GM12878 (cell line): Measurements from ENCODE around the gene WTAP. TPM values are rescaled to one million over a fixed set of nuclear protein-coding genes. Genes with fewer than 3 reads are reported as not detected.

Experiments used
- ATAC-seq: fragments of 200-7000 bp; cut with Tn5 transposase; 3 replicates; pipeline ENCODE4 v1.9.1; 2020; ENCODE audit warnings: mild to moderate bottlenecking, moderate library complexity
- BruUV-seq: library from RNA; stranded (reverse); fragments of 400-500 nt; replicated peaks from 2 replicates; lab custom pipeline; 2021; lab: Mats Ljungman, UMichigan
- CTCF ChIA-PET: fragments of 300-600 bp; sonication (Branson Sonifier 250); formaldehyde crosslinking; extraction: SDS; loops from one replicate; lab custom pipeline; 2021; ENCODE audit warnings: inconsistent platforms; lab: Yijun Ruan, JAX
- POLR2A ChIA-PET: fragments of 350-600 bp; formaldehyde crosslinking; extraction: SDS; loops from one replicate; lab custom pipeline; 2021; ENCODE audit warnings: inconsistent platforms; lab: Charles Lee
- RAD21 ChIA-PET: fragments of 300-600 bp; sonication (Branson Sonifier 250); formaldehyde crosslinking; loops from one replicate; lab custom pipeline; 2023; ENCODE audit warnings: antibody characterized with exemption; ENCODE audit not compliant: unreplicated experiment; lab: Charles Lee
- SMC1A ChIA-PET: fragments of 300-600 bp; sonication (Branson Sonifier 250); formaldehyde crosslinking; loops from one replicate; lab custom pipeline; 2023; ENCODE audit not compliant: unreplicated experiment, uncharacterized antibody; lab: Charles Lee
- DNase-seq: peaks from one replicate; pipeline ENCODE4 v3.0.0-alpha.2; 2011; ENCODE audit warnings: low read depth, low spot score
- FAIRE-seq: peaks from 3 replicates; lab custom pipeline; 2011; peaks lifted over from hg19 to GRCh38; lab: Jason Lieb, UNC
- H2AFZ ChIP-seq: 2 replicates; pipeline ENCODE4 v1.6.0; 2011; ENCODE audit warnings: low read depth, low read length, control low read depth; ENCODE audit not compliant: control insufficient read depth
- H3K27ac ChIP-seq: 2 replicates; pipeline ENCODE4 v1.5.1; 2011; ENCODE audit warnings: control low read depth; ENCODE audit not compliant: control insufficient read depth, insufficient read depth
- H3K27me3 ChIP-seq, 2 experiments: replicated peaks in 1 of 2; 2 replicates each; pipeline versions ENCODE4 v1.6.0 to v1.6.1; 2011; ENCODE audit warnings: low read length in 1 of 2; ENCODE audit not compliant: control insufficient read depth in 2 of 2, insufficient read depth in 2 of 2
- H3K36me3 ChIP-seq, 2 experiments: 2 replicates each; pipeline ENCODE4 v1.5.1; 2011; ENCODE audit warnings: low read length in 1 of 2; ENCODE audit not compliant: control insufficient read depth in 2 of 2, insufficient read depth in 2 of 2
- H3K4me1 ChIP-seq: 2 replicates; pipeline ENCODE4 v1.6.1; 2011; ENCODE audit warnings: mild to moderate bottlenecking, low read length, moderate library complexity, mixed read lengths; ENCODE audit not compliant: control insufficient read depth, insufficient read depth
- H3K4me2 ChIP-seq: 2 replicates; pipeline ENCODE4 v1.6.0; 2011; ENCODE audit warnings: control low read depth; ENCODE audit not compliant: control insufficient read depth, insufficient read depth
- H3K4me3 ChIP-seq: fragments of 200-600 bp; sonication (generic); 2 replicates; pipeline ENCODE4 v1.5.1; 2016
- H3K79me2 ChIP-seq: 2 replicates; pipeline ENCODE4 v1.6.0; 2011; ENCODE audit warnings: low read length; ENCODE audit not compliant: control insufficient read depth, insufficient read depth
- H3K9ac ChIP-seq: 2 replicates; pipeline ENCODE4 v1.8.0; 2011; ENCODE audit warnings: low read length, control low read depth, mixed read lengths; ENCODE audit not compliant: control insufficient read depth, insufficient read depth
- H3K9me3 ChIP-seq: replicated peaks from 3 replicates; pipeline ENCODE4 v1.5.1; 2011; ENCODE audit warnings: mild to moderate bottlenecking, low read length; ENCODE audit not compliant: control insufficient read depth, insufficient read depth
- H4K20me1 ChIP-seq: 2 replicates; pipeline ENCODE4 v1.6.0; 2011; ENCODE audit not compliant: control insufficient read depth, insufficient read depth
- ETV6 ChIP-seq, 2 experiments: fragments of 450-650 bp in 1 of 2; IDR thresholded peaks in 1 of 2; conservative IDR thresholded peaks in 1 of 2; 2 replicates each; pipeline ENCODE4 v1.6.1; 2014; ENCODE audit warnings: antibody characterized with exemption in 1 of 2, borderline replicate concordance in 1 of 2, low read depth in 1 of 2, mild to moderate bottlenecking in 1 of 2, moderate library complexity in 1 of 2
- ZBTB40 ChIP-seq: fragments of 450-650 bp; IDR thresholded peaks from 2 replicates; pipeline ENCODE4 v1.6.1; 2016; ENCODE audit warnings: mild to moderate bottlenecking, moderate library complexity, borderline replicate concordance
- WGBS: methylation state at CpG from one replicate; pipeline ENCODE4 v1.1.6; 2016; ENCODE audit warnings: low lambda C conversion rate; ENCODE audit not compliant: insufficient replicate concordance, insufficient coverage; ENCODE audit errors: missing lambda C conversion rate; 5-methylcytosine and 5-hydroxymethylcytosine counted together
- in situ Hi-C: fragments of 300-500 bp; cut with MboI; formaldehyde crosslinking; loops from 9 replicates; pipeline ENCODE4 v1.14.3; 2018; ENCODE audit warnings: mixed read lengths
- intact Hi-C: fragments of 100-400 bp; cut with micrococcal nuclease; formaldehyde crosslinking; loops from one replicate; pipeline ENCODE4 v1.14.2; 2022; ENCODE audit not compliant: unreplicated experiment
- polyA plus RNA-seq, 11 experiments: library from polyadenylated mRNA; depleted of rRNA in 4 of 11; unstranded in 6 of 11; stranded (reverse) in 5 of 11; fragments of >200 nt; fragmentation: Nextera tagmentation in 4 of 11; fragmentation: Illumina TruSeq in 1 of 11; extraction: Ambion mirVana in 4 of 11; extraction: Trizol in 1 of 11; gene quantifications; 1 replicate in 1 of 11; 2 replicates in 10 of 11; pipeline versions ENCODE4 v1.2.1 to v1.2.3, GENCODE V29; 2011 to 2016; ENCODE audit warnings: inconsistent platforms in 2 of 11, missing spikeins in 2 of 11, low read depth in 1 of 11
- total RNA-seq, 4 experiments: library from RNA; depleted of rRNA in 3 of 4; stranded (reverse); fragments of >200 nt in 3 of 4; fragmentation: Illumina TruSeq in 1 of 4; extraction: Trizol in 1 of 4; gene quantifications; 2 replicates each; pipeline versions ENCODE4 v1.2.1 to v1.2.3, GENCODE V29; 2013 to 2021

Gene WTAP
- total and polyA plus RNA-seq, 10 of the 15 experiments (the other 5 are each of a cell fraction or from before 2014, with no cell fraction given), result 38.7 to 132 (median 83.1) TPM

- no peak overlapping the region for H3K4me2 ChIP-seq
- ChIA-PET SMC1A (interaction anchor here (0.6 to 0.8 kb wide), 2 partner anchors 19 to 59 kb away, joined by 3 read pairs; no protein-coding TSS in a partner anchor), POLR2A (interaction anchor here (0.7 to 2.0 kb wide), 2 partner anchors 10 to 37 kb away, joined by 3 to 5 read pairs; partner anchors contain the start of gene ACAT2), RAD21 (no interaction called here), CTCF (interaction anchor here (1.0 kb wide), 2 partner anchors 10 to 60 kb away, joined by 4 to 5 read pairs; partner anchors contain the start of gene ACAT2)
- in situ Hi-C loops, result no loop called here
- H2AFZ ChIP-seq, result no peak overlapping the region
- no peak overlapping the region for H3K4me3 ChIP-seq
- DNase-seq, result no peak
- H3K9me3 ChIP-seq, result no peaks in the 10 kb centered on the region
- TF ChIP-seq ZBTB40 (peak; percentile 27; the same call in 1 of the 2 replicates), ETV6 (conservative IDR thresholded peaks at IDR 0.05 in 1 of 2, IDR thresholded peaks at IDR 0.05 in 1 of 2; ENCODE audit: borderline replicate concordance in 1 of 2, low read depth in 1 of 2) (no peak)
- H3K27me3 ChIP-seq, result no peaks in the 10 kb centered on the region
- no peak overlapping the region for H3K27ac ChIP-seq
- no peaks in the 10 kb centered on the region for H3K4me1 ChIP-seq
- FAIRE-seq, result no peak
- H3K79me2 ChIP-seq, result no peaks in the 10 kb centered on the region
- H3K9ac ChIP-seq, result no peak overlapping the region
- intact Hi-C loops, result no loop called here
- WGBS, result 100% methylated on average over 3 of the region's 3 CpGs
- BruUV-seq, result no TSS peak
- peaks cover 10 to 34% of the 10 kb centered on the region in 2 experiments for H3K36me3 ChIP-seq
- ATAC-seq, result no peak
- no peaks in the 10 kb centered on the region for H4K20me1 ChIP-seq
These were observed 24.1 kb downstream of the WTAP start for GRCh38 chr6:159751448-159751847.
